Prostate gland (tissue), 2 donors: ENCODE data around the gene RBFOX1.

Source experiments
- POLR2A ChIP-seq: fragments of 450-650 bp; IDR thresholded peaks from one replicate; pipeline ENCODE4 v1.6.1; 2016; ENCODE audit warnings: antibody characterized with exemption, mild to moderate bottlenecking
- POLR2AphosphoS5 ChIP-seq: sonication (generic); formaldehyde crosslinking; IDR thresholded peaks from one replicate; pipeline ENCODE4 v1.6.1; 2017; ENCODE audit warnings: antibody characterized with exemption
- TF ChIP-seq, protein P1 (sequence below), 4 experiments: fragments of 200-600 bp in 2 of 4; fragments of 450-650 bp in 2 of 4; sonication (generic) in 2 of 4; IDR thresholded peaks; 1 replicate in 3 of 4; 2 replicates in 1 of 4; pipeline ENCODE4 v1.5.1; 2016 to 2019; ENCODE audit warnings: antibody characterized with exemption in 4 of 4, mild to moderate bottlenecking in 2 of 4, moderate library complexity in 2 of 4

DNA sequence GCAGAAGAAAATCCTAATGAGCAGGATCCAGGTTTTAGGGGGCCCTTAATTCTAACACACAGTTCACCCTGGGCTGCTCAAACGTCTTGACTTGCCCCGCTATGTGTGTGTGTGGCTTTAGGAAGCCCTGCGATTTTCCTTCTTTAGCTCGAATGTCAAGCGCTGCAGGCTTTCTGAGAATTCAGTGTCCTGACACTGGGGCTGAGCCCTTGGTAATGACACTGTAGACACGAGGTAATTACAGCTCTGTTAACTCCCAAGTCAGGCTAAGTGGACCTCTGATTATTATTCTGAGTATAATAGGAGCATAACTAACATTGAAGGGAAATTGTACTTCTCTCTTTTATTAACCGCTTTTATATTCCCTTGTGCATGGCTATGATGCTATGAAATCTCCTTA is 202.1 kb downstream of the RBFOX1 start:
- TF ChIP-seq POLR2A (no peak), POLR2AphosphoS5 (no peak)
- TF ChIP-seq, protein P1, sequence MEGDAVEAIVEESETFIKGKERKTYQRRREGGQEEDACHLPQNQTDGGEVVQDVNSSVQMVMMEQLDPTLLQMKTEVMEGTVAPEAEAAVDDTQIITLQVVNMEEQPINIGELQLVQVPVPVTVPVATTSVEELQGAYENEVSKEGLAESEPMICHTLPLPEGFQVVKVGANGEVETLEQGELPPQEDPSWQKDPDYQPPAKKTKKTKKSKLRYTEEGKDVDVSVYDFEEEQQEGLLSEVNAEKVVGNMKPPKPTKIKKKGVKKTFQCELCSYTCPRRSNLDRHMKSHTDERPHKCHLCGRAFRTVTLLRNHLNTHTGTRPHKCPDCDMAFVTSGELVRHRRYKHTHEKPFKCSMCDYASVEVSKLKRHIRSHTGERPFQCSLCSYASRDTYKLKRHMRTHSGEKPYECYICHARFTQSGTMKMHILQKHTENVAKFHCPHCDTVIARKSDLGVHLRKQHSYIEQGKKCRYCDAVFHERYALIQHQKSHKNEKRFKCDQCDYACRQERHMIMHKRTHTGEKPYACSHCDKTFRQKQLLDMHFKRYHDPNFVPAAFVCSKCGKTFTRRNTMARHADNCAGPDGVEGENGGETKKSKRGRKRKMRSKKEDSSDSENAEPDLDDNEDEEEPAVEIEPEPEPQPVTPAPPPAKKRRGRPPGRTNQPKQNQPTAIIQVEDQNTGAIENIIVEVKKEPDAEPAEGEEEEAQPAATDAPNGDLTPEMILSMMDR (IDR thresholded peaks at IDR 0.05): no peak
